GM13977 (cell line): ENCODE measurements around the gene NUB1.

Source experiments
- DNase-seq: peaks from one replicate; pipeline ENCODE4 v3.0.0; 2012; ENCODE audit warnings: low spot score
- CTCF ChIP-seq: IDR thresholded peaks from 2 replicates; pipeline ENCODE4 v1.5.1; 2012; ENCODE audit warnings: mild to moderate bottlenecking, control low read depth; ENCODE audit not compliant: insufficient read depth; ENCODE audit errors: extremely low read depth, missing control alignments
- in situ Hi-C: fragments of 300-500 bp; cut with MboI; formaldehyde crosslinking; loops from one replicate; pipeline ENCODE4 v1.12.0; 2022; ENCODE audit warnings: low sequenced_read_pairs, low pct_unique_long_range_greater_than_20kb, mixed read lengths, inconsistent platforms; ENCODE audit not compliant: unreplicated experiment

The NUB1 gene

DNA sequence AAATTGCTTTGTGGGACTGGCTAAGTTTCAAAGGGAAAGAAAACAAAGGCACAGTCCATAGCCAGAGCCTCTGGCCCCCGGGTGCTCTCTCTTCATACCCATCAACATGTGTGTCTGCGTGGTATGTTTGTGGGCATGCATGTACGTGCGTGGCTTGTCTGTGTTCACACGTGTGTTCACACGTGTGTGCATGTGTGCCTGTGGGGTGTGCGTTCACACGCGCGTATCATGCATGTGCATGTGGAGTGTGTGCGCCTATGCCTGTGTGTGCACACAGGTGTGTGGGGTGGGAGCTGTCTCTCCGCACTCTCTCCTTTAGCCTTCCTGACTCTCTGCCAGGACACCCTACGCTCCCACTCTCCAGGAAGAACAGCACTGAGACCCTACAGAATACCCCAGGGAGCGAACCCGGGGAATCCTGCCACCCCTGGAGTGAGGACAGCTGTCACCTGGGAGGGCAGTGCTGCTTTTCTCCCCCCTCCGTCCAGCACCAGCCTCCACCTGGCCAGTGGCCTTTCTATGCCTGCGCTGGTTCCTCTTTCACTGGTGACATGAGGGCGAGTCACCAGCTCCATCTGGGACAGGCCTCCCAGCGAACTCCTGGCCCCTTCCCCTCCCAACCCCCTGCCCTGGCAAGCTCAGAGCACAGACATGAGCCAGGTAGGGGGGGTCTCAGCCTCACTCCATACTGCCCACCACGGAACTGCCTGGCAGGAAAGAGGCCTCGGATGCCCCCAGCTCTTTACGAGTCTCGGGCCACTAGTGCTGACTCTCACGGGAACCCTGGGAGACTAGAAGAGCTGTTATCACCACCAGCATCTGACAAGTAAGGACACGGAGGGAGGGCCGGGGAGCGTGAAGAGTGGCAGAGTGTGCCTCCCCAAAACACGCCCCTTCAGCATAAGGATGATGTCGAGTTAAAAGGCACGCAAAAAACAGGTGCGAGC, 51.7 kb downstream of the NUB1 start:
- DNase-seq, result no peak
- TF ChIP-seq CTCF, result no peak
- in situ Hi-C loops, result no loop called here

GRCh38 chr7:151394076-151395035, 52.7 kb downstream of the NUB1 start:
- in situ Hi-C loops, result no loop called here
- no peak for TF ChIP-seq CTCF
- no peak for DNase-seq

- in situ Hi-C loops, result no loop called here
- TF ChIP-seq CTCF, result no peak
- DNase-seq, result no peak
These were observed 53.4 kb downstream of the NUB1 start for GRCh38 chr7:151395036-151395367.

DNA sequence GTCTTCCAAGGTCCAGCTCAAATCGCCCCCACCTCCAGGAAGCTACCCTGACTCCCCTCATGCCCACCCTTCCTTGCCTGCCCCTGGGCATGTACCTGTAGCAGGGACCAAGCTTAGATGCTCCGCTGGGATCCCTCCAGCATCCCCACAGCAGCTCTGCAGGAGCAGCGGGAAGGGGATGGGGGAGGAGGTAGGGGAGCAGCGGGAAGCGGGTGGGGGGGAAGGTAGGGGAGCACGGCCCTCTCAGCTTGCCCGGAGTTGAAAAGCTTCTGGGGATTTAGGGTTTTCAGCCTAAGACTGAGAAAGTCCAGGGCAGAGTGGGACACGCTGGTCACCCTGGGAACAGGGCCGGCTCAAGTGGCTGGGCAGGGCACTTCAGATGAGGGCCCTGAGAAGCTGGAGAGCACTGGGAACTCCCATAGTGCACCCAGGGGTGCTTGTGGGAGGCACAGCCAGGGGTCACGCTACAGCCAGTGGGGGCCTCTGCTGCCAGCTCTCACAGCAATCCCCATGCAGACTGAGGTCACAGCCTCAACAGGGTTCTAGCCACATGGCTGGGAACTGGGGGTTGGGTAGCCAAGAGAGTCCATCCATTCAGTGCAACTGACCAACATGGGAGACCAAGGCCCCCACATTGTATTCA, 54.8 kb downstream of the NUB1 start:
- no peak for DNase-seq
- no peak for TF ChIP-seq CTCF
- in situ Hi-C loops, result no loop called here

GRCh38 chr7:151397026-151397425, 55.4 kb downstream of the NUB1 start:
- no peak for TF ChIP-seq CTCF
- in situ Hi-C loops, result no loop called here
- DNase-seq, result no peak

DNA sequence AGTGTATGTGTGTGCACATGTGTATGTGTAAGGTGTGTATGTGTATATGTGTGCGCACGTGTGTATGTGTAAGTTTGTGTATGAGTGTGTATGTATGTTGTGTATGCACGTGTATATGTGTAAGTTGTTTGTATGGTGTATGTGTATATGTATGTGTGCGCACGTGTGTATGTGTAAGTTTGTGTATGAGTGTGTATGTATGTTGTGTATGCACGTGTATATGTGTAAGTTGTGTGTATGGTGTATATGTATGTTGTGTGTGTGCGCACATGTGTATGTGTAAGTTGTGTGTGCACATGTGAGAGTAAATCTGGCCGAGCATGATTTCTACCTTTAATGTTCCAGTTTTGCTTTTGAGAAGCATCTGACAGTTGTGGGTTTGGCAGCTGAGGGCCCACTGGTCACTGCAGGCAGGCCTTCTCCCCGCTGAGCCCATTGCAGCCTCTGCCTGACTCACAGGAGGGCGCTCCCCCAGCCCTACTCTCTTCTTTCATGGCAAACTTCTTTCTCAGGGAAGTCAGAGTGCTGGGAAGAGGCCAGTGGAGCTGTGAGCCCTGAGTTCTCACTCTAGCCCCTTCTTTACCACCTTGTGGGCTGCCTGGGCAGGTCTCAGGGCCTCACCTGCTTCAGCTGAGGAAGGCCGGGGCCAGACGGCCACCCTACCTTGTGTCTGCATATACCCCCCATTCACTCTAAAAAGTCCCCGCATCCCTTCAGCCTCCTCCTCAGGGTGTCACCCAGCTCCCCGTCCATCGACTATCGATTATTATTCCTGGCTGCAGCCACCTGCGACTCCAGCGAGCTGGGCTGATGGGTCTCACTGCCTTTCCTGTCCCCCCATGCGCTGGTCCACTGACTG, 57.1 kb downstream of the NUB1 start:
- no peak for TF ChIP-seq CTCF
- in situ Hi-C loops, result no loop called here
- DNase-seq, result no peak
